Stimulated activated CD4-positive, alpha-beta T cell treated with anti-CD3 and anti-CD28 coated beads, Interleukin-12 subunit alpha, Interleukin-12 subunit beta, amount 100 ng/mL, for 4 hours (primary cell): ENCODE measurements around the gene RNASEH2B.

Experiments
- DNase-seq: peaks from one replicate; pipeline ENCODE4 v3.0.0-alpha.2; 2020

The RNASEH2B gene

DNA sequence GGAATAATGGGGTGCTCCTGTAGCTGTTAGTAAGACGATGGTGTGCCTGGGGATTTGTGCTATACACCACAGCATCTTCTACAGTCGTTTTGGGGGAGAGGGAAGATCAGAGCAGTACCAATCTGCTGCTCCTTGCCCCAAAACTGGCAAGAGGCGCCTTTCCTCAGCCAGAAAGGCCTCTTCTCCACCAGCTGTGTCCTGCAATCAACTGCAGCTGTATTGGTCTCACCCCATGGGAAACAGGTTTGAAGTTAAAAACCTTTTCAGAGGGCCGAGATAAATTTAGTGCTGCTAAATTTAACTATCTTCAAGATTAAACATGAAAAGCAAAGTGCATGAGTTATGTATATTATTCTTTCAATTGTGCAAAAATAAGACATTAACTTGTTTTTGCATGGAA is 1.2 kb upstream of the RNASEH2B start:
- no peak for DNase-seq

DNA sequence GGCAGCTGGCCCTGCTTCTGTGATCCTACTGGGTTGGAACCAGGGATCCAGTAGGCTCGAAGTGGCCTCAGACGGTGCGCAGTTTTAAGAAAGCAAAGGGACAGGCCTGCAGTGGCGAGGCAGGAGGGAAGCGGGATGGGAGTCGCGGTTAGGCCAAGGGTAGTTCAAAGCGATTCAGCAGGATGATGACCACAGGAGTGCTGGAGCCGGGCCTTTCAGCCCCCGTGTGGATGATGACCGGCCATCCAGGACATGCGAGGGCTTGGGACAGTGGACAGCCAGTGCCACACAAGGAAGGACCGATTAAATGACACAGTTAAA is 854 bp downstream of the RNASEH2B start:
- DNase-seq, result no peak

DNA sequence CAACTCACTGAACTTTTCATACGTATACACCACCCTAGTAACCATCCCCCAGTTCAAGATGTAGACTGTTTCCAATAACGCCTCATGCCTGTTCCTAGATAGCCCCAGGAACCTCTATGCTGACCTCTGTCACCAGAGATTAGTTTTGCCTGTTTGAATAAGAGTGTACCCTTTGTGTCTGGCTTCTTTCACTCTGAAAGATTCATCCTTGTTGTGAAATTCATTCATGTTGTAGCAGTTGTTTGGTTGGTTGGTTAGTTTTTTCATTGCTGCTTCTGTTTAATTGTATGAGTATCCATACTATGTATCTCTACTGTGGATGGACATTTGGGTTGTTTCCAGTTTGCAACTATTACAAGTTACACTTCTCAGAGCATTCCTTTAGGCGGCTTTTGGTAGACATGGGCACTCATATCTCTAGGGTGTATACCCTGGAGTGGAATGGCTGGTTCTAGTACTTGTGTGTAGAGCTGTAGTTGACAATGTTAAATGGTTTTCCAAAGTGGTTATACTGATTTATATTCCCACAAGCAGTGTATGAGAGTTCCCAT is 1.6 kb downstream of the RNASEH2B start:
- DNase-seq, result no peak

DNA sequence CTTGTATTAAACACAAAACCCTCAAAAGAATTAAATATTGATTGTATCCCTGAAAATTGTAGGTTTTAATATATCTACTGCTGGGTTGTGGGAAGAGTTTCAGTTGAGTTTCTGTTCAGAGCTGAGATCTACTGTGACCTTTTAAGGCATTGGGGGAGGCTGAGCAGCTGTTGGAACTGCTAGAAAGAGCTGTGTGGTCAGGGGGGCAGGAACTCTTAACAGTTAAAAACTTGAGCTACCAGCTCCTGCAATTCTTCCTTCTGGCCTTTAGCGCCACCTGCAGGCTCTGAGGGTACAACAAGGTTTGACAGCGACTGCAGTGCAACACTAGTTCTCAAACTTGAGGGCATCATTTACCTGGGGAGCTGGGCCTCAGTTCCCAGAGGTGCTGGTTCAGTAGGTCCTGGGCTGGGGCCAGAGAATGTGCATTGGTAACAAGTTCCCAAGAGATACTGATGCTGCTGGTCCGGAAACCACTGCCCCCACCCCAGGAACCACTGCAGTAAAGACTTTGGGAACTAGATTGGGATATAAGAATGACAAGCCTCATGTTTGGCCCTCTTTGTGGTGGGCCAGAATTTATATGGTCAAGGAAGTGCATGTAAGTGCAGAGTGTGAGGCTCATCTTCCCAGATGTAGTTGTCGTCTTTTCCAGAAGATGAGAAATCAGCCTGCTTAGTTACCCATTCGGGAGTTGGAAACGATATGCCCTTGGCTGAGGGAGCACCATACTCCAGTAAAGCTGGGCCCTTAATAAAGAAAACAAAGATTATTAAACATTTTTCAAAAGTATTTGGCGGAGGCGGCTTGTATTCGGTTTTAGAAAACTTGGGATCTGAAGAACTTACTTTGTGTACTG is 2.6 kb downstream of the RNASEH2B start:
- peak; percentile 90 for DNase-seq

DNA sequence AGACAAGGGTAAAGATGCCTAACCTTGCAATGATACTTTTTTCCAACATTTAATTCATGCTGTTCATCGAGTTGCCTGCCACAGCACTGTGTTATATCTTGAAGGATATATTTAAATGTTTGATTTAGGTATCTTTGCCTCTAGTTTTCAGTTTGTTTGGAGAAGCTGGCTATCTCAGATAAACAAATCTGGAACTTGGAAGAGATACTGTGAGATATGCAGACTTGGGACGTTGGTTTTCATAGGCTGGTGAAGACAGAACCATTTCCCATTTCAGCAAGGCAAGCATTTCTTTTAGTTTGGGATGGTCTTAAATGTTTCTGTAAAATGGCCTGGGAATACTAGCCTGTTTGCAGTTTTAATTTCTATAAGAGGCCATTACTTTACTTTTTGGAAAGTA is 3.3 kb downstream of the RNASEH2B start:
- DNase-seq, result no peak

DNA sequence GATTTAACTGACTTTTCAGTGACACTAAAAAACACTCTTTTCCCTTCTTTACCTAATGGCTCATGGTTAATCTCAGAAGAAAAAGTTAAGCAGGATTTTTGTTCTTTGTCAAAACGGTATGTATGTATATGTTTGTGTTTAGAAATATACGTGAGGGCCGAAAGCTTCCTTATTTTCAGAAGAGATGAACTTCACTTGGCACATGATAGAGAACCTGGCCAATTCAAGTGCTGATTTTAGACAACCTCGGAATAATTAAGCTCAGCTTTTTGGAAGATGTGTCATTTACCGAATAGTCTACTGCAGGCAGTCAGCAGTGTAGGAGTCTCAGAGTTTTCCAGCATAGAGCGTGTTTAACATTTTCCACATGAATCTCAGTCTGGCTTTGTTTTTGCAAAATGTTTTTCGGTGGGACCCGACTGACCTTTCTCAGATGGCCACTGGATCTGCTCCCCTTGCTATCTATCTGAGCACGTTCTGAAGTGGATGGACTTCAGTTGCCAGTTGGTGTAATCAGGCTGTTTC is 4.6 kb downstream of the RNASEH2B start:
- DNase-seq, result no peak

DNA sequence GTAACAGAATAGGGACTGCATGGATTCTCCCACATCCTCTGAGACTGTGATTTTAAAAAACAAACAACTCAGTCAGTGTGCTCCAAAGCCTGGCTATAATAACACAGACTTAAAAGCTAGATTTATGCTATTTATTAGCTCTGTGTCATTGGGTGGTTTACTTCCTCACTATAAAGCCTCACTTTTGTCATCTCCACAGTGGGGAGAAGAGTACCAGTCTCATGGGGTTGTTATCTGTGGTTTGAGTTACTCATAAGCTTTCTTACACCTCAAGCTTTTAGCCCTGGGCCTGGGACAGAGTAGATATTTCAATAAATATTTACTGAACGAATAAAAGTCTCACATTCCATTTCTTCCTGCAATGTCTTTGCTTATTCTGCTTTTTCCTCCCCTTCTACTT is 5.3 kb downstream of the RNASEH2B start:
- DNase-seq, result no peak

DNA sequence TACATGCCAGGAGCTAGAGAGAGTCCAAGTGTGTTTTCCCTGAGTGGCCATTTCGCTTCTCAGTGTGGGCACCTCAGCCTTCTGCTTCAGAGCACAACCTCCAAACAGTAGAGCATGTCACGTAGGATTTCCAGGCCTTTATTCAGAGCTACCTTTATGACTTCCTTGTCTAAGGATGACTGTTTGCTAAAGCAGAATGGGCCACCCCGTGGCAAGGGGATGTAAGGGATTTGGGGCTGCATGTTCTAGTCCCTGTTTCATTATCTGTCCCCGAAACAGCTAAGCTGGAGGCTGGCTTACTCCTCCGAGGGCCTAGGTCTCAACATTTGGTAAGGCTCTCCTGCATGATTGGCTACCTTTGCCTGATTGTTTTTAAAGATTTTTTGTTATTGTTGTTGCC is 6.0 kb downstream of the RNASEH2B start:
- DNase-seq, result no peak

DNA sequence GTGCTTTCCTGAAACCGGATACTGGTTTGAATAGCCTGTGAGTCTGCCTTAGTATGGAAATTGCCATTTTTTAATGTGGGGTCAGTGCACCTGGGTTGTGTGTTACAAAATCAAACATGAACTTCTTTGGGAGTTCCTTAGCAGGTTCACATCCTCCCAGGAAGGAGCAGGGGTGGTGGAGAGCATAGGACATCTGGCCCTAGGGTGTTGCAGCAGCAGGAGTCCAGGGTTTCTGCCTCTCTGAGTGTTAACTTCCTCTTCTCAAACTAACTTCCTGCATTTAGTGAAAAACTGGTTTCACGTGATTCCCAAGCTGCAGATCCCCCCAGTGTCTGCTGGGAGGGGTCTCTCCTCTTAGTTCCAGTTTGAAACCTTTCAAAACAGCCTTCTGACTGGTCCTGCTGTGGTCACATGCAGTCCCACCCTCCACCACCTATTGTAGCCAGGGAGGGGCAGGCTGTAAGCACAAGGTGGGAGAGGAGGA is 7.2 kb downstream of the RNASEH2B start:
- DNase-seq, result no peak

DNA sequence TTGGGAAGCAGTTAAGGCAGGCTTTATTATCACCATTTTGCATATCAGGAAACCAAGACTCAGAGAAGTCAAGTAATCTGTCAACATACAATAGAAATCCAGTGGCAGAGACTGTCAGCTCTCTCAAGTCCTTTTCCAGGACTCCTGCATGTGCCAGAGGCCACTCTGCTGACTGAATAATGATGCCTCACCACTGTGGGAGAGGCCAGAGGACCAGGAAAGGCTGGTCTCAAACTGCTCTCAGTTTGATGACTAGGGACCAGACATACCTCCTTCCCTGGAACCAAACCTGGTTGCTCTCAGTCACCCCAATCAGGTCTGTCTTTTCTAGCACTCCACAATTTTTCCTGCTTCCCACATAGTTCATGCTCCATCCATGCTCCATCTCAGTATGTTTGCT is 8.0 kb downstream of the RNASEH2B start:
- no peak for DNase-seq

DNA sequence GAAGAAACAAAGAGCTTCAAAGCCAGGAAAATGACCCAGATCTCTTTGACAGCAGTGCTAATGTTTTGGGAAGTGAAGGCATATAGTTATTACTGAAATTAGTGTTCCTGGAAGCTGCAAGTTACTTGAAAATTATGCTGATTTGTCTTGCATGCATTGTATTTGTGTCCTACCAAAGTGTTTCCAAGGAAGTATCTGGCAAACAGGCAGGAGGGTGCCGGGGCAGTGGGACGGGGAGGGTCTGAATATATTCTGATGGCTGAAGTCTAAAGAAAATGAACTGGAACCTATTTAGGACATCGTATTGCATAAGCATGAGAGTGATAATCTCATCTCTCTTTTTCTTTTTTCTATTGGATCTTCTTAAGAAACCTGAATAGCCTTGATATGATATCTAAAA is 9.0 kb downstream of the RNASEH2B start:
- DNase-seq, result no peak

DNA sequence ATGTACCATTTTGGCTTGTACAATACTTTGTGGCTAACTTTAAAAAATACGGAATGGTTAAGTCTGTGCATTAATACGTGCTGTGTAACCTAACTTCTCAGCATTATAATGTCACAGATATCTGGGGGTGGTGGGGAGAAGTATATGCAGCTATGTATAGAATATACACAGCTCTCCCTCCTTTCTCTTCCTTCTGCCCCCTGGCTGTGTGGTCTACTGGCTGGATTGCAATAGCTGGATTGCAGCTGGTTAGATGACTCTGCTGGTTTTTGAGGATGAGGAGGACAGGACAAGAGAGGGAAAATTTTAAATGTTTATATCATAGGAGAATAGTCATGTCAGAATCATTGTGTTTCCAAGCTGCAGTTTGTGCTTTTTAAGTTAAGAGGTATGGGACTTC is 9.7 kb downstream of the RNASEH2B start:
- DNase-seq, result no peak

DNA sequence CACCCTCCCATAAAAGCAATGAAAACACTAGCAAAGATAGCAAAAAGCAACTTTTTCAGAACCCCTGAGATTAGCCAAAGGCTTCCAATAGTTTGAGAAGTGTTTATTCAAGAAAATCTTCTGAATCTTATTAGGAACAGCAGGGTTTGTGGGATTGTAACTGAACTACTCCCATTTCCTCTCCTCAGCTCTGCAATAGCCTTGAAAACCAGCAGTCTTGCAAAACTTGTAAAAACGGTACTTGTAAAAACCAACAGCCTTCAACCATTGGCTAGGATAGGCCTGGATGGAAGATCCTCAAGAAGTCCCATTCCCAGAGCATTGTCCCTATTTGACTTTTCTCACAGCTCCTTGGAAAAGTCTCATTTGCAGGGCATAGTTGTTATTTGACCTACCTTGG is 12.1 kb downstream of the RNASEH2B start:
- DNase-seq, result no peak

DNA sequence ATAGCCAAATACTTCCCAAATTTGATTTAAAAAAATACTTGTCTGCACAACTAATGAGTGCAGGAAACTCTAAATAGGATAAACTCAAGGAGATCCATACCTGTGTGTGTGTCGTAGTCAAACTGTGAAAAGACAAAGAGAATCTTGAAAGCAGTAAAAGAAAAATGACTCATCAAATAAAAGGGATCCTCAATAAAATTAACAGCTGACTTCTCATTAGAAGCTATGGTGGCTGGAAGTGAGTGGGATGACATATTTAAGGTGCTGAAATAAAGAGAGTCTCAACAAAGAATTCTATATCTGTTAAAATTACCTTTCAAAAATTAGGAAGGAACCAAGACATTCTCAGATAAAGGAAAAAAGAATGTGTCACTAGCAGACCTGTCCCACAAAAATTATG is 13.7 kb downstream of the RNASEH2B start:
- DNase-seq, result no peak

DNA sequence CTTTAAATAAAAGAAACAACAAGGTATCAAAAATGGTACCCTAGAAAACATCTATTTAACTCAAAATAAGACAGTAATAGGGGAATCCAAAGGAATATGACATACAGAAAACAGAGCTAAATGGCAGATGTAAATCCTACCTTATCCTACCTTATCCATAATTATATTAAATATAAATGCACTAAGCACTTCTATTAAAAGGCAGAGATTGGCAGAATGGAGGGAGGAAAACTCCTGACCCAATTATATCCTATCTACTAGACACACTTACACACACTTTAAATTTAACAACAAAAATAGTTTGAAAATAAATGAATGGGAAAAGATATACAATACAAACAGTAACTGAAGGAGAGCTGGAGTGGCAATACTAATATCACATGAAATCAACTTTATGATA is 14.4 kb downstream of the RNASEH2B start:
- no peak for DNase-seq

DNA sequence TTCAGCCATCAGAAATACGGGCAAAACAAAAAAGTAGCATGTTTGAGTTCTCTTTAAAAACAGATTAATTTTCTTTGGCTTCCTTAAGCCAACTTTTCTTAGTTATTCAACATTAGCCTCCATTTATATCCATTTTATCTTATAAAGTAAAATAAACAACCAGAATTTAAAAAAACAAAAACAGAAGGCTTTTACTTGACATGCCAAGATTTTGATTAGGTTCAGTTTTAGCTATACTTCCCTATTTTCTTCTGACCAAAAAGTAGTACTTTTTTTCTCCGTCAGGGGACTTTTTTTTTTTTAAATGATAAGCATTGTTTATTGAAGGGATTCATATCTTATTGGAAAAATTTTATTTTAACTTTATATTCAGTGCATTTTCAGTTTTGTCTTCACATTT is 18.1 kb downstream of the RNASEH2B start:
- DNase-seq, result no peak

DNA sequence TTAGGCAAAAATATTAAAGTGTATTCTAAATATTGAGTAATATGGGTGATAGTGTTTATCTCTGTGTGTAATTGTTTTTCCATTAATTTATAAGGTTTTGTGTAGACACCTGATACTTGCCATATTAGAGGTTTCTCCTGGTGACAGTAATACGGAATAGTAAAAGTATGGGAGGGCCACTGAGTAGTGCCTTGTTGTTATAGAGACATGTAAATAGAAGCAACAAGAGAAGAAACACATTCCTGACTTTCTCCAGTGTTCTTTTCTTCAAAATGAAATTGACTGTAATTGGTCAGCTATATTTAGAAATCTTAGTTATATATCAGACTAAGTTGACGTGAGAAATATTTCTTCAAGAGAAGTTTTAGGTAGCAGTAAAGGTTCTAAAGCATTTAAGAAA is 18.5 kb downstream of the RNASEH2B start:
- DNase-seq, result no peak

DNA sequence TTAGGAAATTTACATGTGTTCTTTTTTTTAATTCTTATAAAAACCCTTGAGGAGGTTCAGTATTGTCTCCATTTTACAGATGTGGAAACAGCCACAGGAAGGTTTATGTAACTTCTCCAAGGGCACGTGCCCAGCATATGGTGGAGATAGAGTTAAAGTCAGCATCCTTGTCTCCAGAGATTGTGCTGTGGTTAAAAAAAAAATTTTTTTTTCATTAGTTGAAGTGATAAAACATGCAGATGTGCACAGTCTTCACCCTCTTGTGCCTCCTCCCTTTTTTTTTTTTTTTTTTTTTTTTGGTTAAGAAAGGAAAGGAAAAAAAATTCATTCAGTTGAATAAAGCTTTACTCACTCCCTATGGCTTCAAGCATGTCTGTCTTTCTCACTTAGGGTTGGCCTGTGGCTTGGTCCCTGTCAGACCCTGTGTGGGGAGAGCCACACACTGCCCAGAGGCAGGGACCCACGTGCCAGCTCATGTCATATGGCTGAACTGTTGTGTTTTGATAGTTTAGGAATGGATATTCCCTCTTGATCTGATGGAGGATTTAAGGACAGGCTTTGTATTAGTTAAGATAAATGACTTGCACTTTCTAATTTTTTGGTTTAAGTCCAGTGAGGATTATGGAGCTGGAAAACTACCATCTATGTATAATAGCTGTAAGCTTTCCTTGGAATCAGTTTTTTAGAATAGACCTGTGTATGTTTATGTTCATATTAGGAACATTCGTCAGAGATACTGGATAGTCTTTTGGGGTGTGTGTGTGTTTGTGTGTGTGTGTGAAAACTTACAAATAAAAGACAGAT is 19.3 kb downstream of the RNASEH2B start:
- no peak for DNase-seq

DNA sequence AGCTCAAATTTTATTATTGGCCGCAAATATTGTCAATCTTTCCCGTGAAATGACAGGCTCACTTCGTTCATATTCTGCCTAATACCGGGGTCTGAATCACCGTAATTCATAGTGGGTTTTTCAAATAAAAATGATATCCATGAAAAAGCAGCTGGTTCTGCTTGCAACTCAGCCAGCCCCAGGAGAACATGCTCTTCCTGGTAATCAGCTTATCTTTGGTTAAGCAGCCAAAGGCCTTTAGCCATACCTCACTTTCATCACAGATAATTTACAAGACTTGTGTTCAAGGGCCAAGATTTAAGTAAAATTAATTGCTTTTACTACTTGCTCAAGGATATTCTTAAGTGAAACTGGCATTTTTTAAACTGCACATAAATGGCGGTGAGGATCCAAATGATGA is 22.5 kb downstream of the RNASEH2B start:
- no peak for DNase-seq

DNA sequence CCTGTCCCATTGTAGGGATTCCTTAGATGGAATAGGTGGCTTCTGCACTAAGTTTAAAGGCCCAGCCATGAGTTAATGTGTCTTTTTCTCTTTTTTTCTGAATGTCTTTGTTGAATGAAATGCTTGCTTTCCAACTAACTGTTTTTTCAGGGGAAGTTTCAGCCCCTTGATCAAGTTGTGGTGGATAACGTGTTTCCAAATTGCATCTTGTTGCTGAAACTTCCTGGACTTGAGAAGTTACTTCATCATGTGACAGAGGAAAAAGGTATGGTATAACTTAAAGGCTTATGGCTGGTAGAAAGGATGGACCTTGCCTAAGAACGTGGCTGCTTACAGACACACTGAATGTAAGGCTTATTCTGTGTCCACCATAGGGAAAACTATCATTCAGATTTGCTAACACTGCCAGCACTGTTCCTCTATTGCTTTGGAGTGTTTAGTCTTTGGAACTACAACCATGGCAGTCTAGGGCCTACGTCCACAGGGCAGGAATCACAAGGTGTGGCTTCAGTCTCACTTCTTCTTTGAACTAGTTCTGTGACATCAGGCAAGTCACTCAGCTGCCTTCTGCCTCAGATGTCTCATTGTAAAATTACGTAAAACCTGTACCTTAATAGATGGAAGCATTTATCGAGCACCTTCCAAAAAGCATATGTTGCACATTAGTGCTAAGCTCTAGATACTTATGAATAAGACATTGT is 25.3 kb downstream of the RNASEH2B start:
- no peak for DNase-seq

DNA sequence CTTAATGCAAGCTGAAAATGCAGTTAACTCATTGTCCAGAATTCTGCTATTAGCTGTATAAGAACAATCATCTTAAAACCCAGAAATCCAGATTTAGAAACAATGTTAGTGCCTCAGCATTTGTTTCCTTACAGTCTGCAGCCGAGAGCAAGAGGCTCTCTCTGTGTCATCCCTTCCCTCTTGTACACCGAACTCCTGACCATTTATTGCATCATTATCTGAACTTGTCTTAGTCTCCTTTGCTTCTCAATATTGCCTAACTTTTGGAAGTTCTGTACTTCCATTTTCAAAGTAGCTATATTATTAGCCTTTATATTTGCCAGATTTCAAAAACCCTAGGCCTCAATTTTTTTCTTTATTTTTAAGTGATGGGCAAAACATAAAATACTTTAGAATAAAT is 27.1 kb downstream of the RNASEH2B start:
- DNase-seq, result no peak

DNA sequence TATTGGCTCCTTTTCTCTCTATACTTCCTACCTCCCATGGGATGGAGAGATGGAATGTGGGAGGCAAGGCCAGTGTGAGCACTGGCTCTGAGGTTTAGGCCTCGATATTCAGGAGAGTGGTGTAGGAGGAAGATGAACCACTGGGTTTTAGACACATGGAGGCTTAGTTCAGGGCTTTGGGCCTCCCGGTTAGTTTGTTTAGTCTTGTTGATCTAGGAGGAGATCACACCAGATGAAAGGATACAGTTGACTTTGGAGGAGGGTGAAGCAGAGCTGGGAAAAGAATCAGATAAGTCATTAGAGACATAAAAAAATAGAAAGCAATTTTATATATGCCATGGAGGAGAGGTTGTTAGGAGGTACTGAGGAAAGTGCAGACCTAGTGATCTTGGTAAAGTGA is 30.9 kb downstream of the RNASEH2B start:
- no peak for DNase-seq

DNA sequence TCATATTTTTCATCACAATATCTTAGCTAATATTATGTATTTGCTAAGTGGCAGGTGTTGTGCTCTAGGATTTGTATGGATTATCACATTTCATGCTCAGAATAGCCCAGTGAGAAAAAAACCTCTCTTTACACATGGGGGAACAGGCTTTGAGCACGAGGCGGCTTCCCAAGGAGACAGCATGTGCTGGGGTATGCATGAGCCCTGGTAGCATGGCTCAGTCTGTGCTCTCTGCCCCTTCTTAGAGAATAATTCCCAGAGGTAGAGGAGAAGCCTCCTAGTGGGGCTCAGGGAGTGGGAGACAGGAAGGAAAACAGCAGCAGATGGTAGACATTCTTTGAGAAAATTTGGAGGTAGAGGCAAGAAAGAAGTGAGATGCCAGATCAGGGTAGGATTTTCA is 31.6 kb downstream of the RNASEH2B start:
- no peak for DNase-seq
